HEK293 (cell line): ENCODE data around the gene CSKMT.

Experiments used
- CTCF ChIP-seq: fragments of 450-650 bp; formaldehyde crosslinking; IDR thresholded peaks from 2 replicates; pipeline ENCODE4 v1.5.1; 2016; ENCODE audit warnings: missing biosample characterization, missing genetic modification characterization
- PRDM1 ChIP-seq: fragments of 450-650 bp; formaldehyde crosslinking; IDR thresholded peaks from 2 replicates; pipeline ENCODE4; 2016; ENCODE audit warnings: missing biosample characterization, missing genetic modification characterization
- ZNF138 ChIP-seq: fragments of 450-650 bp; formaldehyde crosslinking; IDR thresholded peaks from 2 replicates; pipeline ENCODE4 v1.5.1; 2016; ENCODE audit warnings: missing biosample characterization, missing genetic modification characterization, borderline replicate concordance
- ZNF292 ChIP-seq: fragments of 450-650 bp; formaldehyde crosslinking; IDR thresholded peaks from 2 replicates; pipeline ENCODE4 v1.5.1; 2016; ENCODE audit warnings: low read depth, missing biosample characterization, missing genetic modification characterization, borderline replicate concordance
- ZNF311 ChIP-seq: fragments of 450-650 bp; formaldehyde crosslinking; IDR thresholded peaks from 2 replicates; pipeline ENCODE4 v1.5.1; 2017; ENCODE audit warnings: missing biosample characterization, missing genetic modification characterization, borderline replicate concordance
- ZNF341 ChIP-seq: fragments of 450-650 bp; formaldehyde crosslinking; IDR thresholded peaks from 2 replicates; pipeline ENCODE4; 2016; ENCODE audit warnings: low read depth, missing biosample characterization, missing genetic modification characterization
- ZXDB ChIP-seq: fragments of 450-650 bp; formaldehyde crosslinking; IDR thresholded peaks from 2 replicates; pipeline ENCODE4 v1.5.1; 2016; ENCODE audit warnings: missing biosample characterization, missing genetic modification characterization
- TF ChIP-seq, protein P1 (sequence below): fragments of 450-650 bp; formaldehyde crosslinking; IDR thresholded peaks from 2 replicates; pipeline ENCODE4 v1.5.1; 2016; ENCODE audit warnings: missing biosample characterization, missing genetic modification characterization
- TF ChIP-seq, protein P2 (sequence below): fragments of 450-650 bp; formaldehyde crosslinking; IDR thresholded peaks from 2 replicates; pipeline ENCODE4 v1.5.1; 2017; ENCODE audit warnings: missing biosample characterization, mild to moderate bottlenecking, missing genetic modification characterization, moderate library complexity
- TF ChIP-seq, protein P3 (sequence below): fragments of 450-650 bp; formaldehyde crosslinking; IDR thresholded peaks from 2 replicates; pipeline ENCODE4; 2016; ENCODE audit warnings: missing biosample characterization, missing genetic modification characterization
- TF ChIP-seq, protein P4 (sequence below): fragments of 450-650 bp; formaldehyde crosslinking; IDR thresholded peaks from 2 replicates; pipeline ENCODE4 v1.5.1; 2016; ENCODE audit warnings: missing biosample characterization, missing genetic modification characterization

DNA sequence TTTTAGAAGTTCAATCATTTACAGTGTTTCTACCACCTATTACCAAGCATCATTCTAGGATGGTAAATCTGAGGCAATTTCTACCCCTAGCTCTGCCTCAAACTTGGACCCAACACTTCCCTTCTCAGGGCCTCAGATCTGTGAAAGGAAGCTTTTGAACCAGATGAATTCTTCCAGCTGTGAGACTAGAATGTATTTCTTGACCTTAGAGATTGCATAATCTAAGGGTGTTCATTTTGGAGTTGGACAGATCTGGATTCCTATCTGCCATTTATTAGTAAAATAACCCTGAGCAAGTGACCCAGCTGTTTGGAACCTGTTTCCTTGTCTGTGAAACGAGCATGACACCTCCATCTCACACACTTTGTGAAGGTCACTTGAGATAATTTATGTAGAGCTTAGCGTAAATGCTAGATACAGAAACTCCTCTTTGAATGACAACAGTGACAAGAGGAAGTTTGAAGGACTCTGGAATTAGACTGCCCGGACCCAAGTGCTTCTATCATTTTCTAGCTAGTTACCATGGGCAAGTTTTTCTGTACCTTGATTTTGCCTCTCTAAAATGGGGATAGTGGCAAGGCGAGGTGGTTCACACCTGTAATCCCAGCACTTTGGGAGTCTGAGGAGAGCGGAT, 8.2 kb upstream of the CSKMT start:
- TF ChIP-seq, protein P1, sequence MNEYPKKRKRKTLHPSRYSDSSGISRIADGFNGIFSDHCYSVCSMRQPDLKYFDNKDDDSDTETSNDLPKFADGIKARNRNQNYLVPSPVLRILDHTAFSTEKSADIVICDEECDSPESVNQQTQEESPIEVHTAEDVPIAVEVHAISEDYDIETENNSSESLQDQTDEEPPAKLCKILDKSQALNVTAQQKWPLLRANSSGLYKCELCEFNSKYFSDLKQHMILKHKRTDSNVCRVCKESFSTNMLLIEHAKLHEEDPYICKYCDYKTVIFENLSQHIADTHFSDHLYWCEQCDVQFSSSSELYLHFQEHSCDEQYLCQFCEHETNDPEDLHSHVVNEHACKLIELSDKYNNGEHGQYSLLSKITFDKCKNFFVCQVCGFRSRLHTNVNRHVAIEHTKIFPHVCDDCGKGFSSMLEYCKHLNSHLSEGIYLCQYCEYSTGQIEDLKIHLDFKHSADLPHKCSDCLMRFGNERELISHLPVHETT, result no peak
- TF ChIP-seq ZNF311 (tag by site-specific recombination), result no peak
- no peak for TF ChIP-seq CTCF (tag by site-specific recombination)
- no peak for TF ChIP-seq ZNF341 (tag by site-specific recombination)
- no peak for TF ChIP-seq ZXDB (tag by site-specific recombination)
- no peak for TF ChIP-seq ZNF292 (tag by site-specific recombination)
- TF ChIP-seq, protein P2, sequence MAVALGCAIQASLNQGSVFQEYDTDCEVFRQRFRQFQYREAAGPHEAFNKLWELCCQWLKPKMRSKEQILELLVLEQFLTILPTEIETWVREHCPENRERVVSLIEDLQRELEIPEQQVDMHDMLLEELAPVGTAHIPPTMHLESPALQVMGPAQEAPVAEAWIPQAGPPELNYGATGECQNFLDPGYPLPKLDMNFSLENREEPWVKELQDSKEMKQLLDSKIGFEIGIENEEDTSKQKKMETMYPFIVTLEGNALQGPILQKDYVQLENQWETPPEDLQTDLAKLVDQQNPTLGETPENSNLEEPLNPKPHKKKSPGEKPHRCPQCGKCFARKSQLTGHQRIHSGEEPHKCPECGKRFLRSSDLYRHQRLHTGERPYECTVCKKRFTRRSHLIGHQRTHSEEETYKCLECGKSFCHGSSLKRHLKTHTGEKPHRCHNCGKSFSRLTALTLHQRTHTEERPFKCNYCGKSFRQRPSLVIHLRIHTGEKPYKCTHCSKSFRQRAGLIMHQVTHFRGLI, result no peak
- TF ChIP-seq, protein P3, sequence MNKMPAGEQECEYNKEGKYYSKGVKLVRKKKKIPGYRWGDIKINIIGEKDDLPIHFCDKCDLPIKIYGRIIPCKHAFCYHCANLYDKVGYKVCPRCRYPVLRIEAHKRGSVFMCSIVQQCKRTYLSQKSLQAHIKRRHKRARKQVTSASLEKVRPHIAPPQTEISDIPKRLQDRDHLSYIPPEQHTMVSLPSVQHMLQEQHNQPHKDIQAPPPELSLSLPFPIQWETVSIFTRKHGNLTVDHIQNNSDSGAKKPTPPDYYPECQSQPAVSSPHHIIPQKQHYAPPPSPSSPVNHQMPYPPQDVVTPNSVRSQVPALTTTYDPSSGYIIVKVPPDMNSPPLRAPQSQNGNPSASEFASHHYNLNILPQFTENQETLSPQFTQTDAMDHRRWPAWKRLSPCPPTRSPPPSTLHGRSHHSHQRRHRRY, result no peak
- TF ChIP-seq ZNF138, result no peak
- no peak for TF ChIP-seq PRDM1 (tag by site-specific recombination)
- TF ChIP-seq, protein P4, sequence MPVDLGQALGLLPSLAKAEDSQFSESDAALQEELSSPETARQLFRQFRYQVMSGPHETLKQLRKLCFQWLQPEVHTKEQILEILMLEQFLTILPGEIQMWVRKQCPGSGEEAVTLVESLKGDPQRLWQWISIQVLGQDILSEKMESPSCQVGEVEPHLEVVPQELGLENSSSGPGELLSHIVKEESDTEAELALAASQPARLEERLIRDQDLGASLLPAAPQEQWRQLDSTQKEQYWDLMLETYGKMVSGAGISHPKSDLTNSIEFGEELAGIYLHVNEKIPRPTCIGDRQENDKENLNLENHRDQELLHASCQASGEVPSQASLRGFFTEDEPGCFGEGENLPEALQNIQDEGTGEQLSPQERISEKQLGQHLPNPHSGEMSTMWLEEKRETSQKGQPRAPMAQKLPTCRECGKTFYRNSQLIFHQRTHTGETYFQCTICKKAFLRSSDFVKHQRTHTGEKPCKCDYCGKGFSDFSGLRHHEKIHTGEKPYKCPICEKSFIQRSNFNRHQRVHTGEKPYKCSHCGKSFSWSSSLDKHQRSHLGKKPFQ (tag by site-specific recombination), result no peak
